Fibroblast of skin of abdomen (primary cell): Measurements from ENCODE around the gene DFFB.

ENCODE experiments used
- DNase-seq: peaks from one replicate; pipeline ENCODE4 v3.0.0-alpha.2; 2013

DFFB gene

DNA sequence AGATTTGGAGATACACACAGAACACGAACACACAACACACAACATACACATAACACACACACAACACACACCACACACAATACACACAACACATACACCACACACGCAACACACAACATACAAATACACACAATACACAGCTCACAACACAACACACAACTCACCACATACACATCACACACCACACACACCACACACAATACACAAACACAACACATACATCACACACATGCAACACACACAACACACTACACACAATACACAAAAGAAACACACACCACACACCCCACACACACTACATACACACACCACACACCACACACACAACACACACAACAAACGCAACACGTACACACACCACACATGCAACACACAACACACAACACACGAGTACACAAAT is 71.8 kb downstream of the DFFB start:
- DNase-seq = no peak

DNA sequence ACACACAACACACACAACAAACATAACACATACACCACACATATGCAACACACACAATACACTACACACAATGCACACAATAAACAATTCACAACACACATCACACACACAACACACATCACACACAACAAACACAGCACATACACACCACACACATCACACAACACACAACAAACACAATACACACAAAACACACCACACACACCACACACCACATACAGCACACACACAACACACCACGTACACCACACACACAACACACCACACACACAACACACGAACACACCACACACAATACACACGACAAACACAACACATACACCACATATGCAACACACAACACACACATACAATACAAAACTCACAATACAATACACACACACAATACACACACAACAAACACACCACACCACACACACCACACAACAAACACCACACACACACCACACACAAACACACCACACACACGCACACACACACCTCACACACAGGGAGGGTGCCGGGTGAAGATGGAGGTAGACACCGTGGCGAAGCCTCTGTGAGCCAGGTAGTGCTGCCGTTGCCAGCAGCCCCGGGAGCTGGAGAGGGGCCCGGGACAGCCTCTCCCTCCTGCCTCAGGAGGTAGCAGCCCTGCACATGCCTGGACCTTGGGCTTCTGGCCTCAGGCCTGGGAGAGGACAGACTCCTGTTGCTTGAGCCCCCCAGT is 73.2 kb downstream of the DFFB start:
- no peak for DNase-seq

DNA sequence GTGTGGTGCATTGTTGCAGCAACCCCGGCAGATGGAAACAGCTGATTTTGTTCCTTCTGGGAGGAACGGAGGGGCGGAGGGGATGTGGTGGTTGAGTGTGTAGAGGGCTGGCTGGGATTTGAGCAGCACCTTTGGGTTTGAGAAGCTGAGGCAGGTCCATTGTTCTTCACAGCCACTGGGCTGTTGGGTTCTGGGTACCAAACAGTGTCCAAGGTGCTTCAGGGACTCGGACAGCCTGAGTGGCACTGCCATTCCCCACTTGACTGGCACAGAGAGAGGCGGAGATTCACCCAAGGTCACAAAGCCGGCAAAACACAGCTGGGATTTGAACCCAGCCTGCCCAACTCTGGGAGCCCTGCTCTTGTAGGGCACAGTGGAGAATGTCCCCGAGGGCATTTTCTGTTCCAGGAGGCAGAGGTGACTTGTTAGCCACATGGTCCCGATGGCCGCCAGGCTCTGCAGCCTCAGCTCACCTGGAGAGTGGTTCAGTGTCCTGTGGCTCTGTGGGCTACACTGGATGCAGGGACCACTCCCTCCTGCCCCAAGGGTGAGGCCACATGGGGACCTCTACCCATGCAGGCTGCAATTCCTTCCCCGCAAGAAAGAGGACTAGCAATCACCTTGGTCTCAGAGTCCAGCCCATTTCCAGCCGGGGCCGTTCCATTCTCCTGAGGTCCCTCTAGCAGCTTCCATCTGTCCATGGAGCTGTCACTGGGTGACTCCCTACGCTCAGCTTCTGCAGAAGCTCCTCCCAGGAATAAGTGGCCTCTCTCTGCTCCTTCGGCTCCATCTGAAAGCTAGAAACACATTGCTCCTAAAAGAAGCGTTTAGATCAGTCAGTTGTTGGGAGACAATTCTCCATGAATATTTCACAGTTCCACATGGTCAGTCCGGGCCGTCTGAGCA is 74.0 kb downstream of the DFFB start:
- no peak for DNase-seq

DNA sequence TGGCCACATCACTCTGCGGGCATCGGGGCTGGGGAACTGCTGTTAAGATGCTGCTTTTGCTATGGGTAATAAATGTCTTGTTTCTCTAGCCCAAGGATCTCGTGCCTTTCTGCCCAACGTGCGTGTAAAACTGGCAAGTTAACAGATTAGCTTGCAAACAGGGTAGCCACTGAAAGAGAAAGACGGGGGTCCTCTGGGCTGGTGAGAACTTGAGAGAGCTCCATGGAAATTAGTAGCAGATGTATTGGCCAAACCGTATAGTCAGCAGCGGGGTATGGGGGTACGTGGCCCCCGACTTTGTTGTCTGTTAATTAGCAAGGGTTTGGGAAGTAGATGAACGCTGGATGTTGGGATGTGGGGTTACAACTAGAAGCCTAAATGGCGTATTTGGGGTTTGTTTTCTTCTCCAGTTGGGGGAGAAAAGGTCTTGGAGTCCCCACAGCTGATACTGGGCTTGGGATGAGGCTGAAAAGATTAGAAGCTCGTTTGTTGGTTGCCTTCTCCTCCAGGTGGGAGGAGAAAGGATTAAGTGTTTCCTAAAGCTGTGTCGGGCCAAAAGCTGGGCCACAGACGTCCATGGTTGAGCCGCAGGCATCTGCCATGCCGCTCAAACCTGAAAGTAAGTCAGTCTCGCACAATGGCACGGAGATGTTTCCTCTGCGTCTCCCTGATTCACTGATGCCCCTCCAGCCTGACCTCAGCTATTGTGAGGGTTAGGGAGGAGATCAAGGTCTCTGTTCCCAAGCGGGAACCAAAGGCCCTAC is 75.1 kb downstream of the DFFB start:
- DNase-seq = no peak
